CD8-positive, alpha-beta memory T cell (primary cell): ENCODE measurements around the gene IDH3A. TPM values are rescaled to one million over a fixed set of nuclear protein-coding genes. Genes with fewer than 3 reads are reported as not detected.

Source experiments
- CTCF ChIA-PET: fragments of 350-600 bp; sonication (Branson Sonifier 250); formaldehyde crosslinking; loops from one replicate; lab custom pipeline; 2021; ENCODE audit warnings: antibody characterized with exemption; lab: Charles Lee
- POLR2A ChIA-PET: fragments of 350-600 bp; sonication (Branson Sonifier 250); formaldehyde crosslinking; loops from one replicate; lab custom pipeline; 2021; ENCODE audit warnings: antibody characterized with exemption; lab: Charles Lee
- DNase-seq, 5 donors: peaks; one replicate each; pipeline versions ENCODE4 v3.0.0 to v3.0.0-alpha.2; 2020 to 2022; ENCODE audit warnings: mixed read lengths in 1 of 5
- H3K27ac ChIP-seq: one replicate; pipeline ENCODE4 v1.7.0; 2013; ENCODE audit warnings: low read depth, mild to moderate bottlenecking, low read length, moderate library complexity
- H3K27me3 ChIP-seq: 2 replicates; pipeline ENCODE4 v1.7.0; 2013; ENCODE audit warnings: low read length, mild to moderate bottlenecking; ENCODE audit not compliant: insufficient read depth, poor library complexity, severe bottlenecking
- H3K36me3 ChIP-seq: 2 replicates; pipeline ENCODE4 v1.7.0; 2013; ENCODE audit warnings: mild to moderate bottlenecking, low read length, moderate library complexity; ENCODE audit not compliant: insufficient read depth
- H3K4me1 ChIP-seq: 2 replicates; pipeline ENCODE4 v1.7.0; 2013; ENCODE audit warnings: mild to moderate bottlenecking, low read length, moderate library complexity; ENCODE audit not compliant: insufficient read depth
- H3K4me3 ChIP-seq: 2 replicates; pipeline ENCODE4 v1.7.0; 2013; ENCODE audit warnings: mild to moderate bottlenecking, low read length
- H3K9me3 ChIP-seq: 2 replicates; pipeline ENCODE4 v1.7.0; 2013; ENCODE audit warnings: mild to moderate bottlenecking, low read length
- H3K27ac Mint-ChIP-seq, 8 donors: one replicate each; pipeline ENCODE4 v1.8.0; 2020 to 2021; ENCODE audit warnings: mixed read lengths in 8 of 8, mild to moderate bottlenecking in 6 of 8, inconsistent platforms in 3 of 8, moderate library complexity in 3 of 8
- H3K27me3 Mint-ChIP-seq, 2 donors: one replicate each; pipeline ENCODE4 v1.8.0; 2020 to 2021; ENCODE audit warnings: mixed read lengths in 2 of 2, mild to moderate bottlenecking in 1 of 2, moderate library complexity in 1 of 2
- H3K36me3 Mint-ChIP-seq, 3 donors: one replicate each; pipeline ENCODE4 v1.8.0; 2020 to 2021; ENCODE audit warnings: mixed read lengths in 3 of 3, inconsistent platforms in 1 of 3, mild to moderate bottlenecking in 1 of 3
- H3K4me1 Mint-ChIP-seq, 3 donors: one replicate each; pipeline ENCODE4 v1.8.0; 2020 to 2021; ENCODE audit warnings: mixed read lengths in 3 of 3, inconsistent platforms in 1 of 3, mild to moderate bottlenecking in 1 of 3
- H3K4me3 Mint-ChIP-seq, 7 donors: one replicate each; pipeline ENCODE4 v1.8.0; 2020 to 2021; ENCODE audit warnings: mixed read lengths in 7 of 7, mild to moderate bottlenecking in 6 of 7, moderate library complexity in 4 of 7, inconsistent platforms in 2 of 7
- H3K9me3 Mint-ChIP-seq, 5 donors: one replicate each; pipeline ENCODE4 v1.8.0; 2020 to 2022; ENCODE audit warnings: mixed read lengths in 5 of 5, mild to moderate bottlenecking in 3 of 5, moderate library complexity in 2 of 5, inconsistent platforms in 1 of 5
- polyA plus RNA-seq: library from polyadenylated mRNA; unstranded; fragments of 300-500 nt; fragmentation: Illumina TruSeq; gene quantifications from one replicate; pipeline ENCODE4 v1.2.3, GENCODE V29; 2021
- total RNA-seq, 2 experiments: library from RNA; stranded (reverse); gene quantifications; one replicate each; pipeline ENCODE4 v1.2.3, GENCODE V29; 2021

The IDH3A gene
- total and polyA plus RNA-seq, 3 experiments from 2014 or later: 44.3 to 151 (median 134) TPM

GRCh38 chr15:78197632-78198031 lies 48.5 kb downstream of the IDH3A start:
- H3K36me3 Mint-ChIP-seq: no peaks in the 10 kb centered on the region
- CTCF ChIA-PET: interaction anchor here (3.7 to 5.9 kb wide), 2 partner anchors 42 to 86 kb away, joined by 25 to 101 read pairs; no protein-coding TSS in a partner anchor
- no peaks in the 10 kb centered on the region for H3K36me3 ChIP-seq
- no peak overlapping the region for H3K4me3 Mint-ChIP-seq
- H3K9me3 Mint-ChIP-seq: no peaks in the 10 kb centered on the region
- no peaks in the 10 kb centered on the region for H3K4me1 ChIP-seq
- no peaks in the 10 kb centered on the region for H3K27me3 ChIP-seq
- no peaks in the 10 kb centered on the region for H3K27me3 Mint-ChIP-seq
- no peak overlapping the region for H3K27ac ChIP-seq
- no peak overlapping the region for H3K4me3 ChIP-seq
- POLR2A ChIA-PET: no interaction called here
- H3K4me1 Mint-ChIP-seq: no peaks in the 10 kb centered on the region
- H3K9me3 ChIP-seq: no peaks in the 10 kb centered on the region
- no peak for DNase-seq
- H3K27ac Mint-ChIP-seq: no peak overlapping the region

- no peaks in the 10 kb centered on the region for H3K27me3 ChIP-seq
- Mint-ChIP-seq H3K4me1 (no peaks in the 10 kb centered on the region), H3K9me3 (no peaks in the 10 kb centered on the region), H3K36me3 (no peaks in the 10 kb centered on the region), H3K4me3 (no peak overlapping the region), H3K27me3 (no peaks in the 10 kb centered on the region), H3K27ac (peak overlapping the region in 2 of 8 donors; percentile 17 to 26)
- no peaks in the 10 kb centered on the region for H3K4me1 ChIP-seq
- no peak for DNase-seq
- CTCF ChIA-PET: interaction anchor here (1.3 kb wide), 1 partner anchor 90 kb away, joined by 3 read pairs; no protein-coding TSS in a partner anchor
- H3K9me3 ChIP-seq: no peaks in the 10 kb centered on the region
- H3K27ac ChIP-seq: no peak overlapping the region
- no peaks in the 10 kb centered on the region for H3K36me3 ChIP-seq
- POLR2A ChIA-PET: no interaction called here
- H3K4me3 ChIP-seq: no peak overlapping the region
Measured at GRCh38 chr15:78200276-78200930, 51.2 kb downstream of the IDH3A start.

- Mint-ChIP-seq H3K36me3 (no peaks in the 10 kb centered on the region), H3K27me3 (no peaks in the 10 kb centered on the region), H3K4me1 (no peaks in the 10 kb centered on the region), H3K9me3 (no peaks in the 10 kb centered on the region), H3K27ac (peak overlapping the region in 1 of 8 donors; percentile 32), H3K4me3 (no peak overlapping the region)
- H3K27me3 ChIP-seq: no peaks in the 10 kb centered on the region
- H3K36me3 ChIP-seq: no peaks in the 10 kb centered on the region
- H3K4me1 ChIP-seq: no peaks in the 10 kb centered on the region
- DNase-seq: no peak
- no peak overlapping the region for H3K4me3 ChIP-seq
- H3K9me3 ChIP-seq: no peaks in the 10 kb centered on the region
- ChIA-PET CTCF (interaction anchor here (1.6 kb wide), 1 partner anchor 93 kb away, joined by 4 read pairs; no protein-coding TSS in a partner anchor), POLR2A (no interaction called here)
- H3K27ac ChIP-seq: no peak overlapping the region
Measured at GRCh38 chr15:78201281-78202190, 52.4 kb downstream of the IDH3A start.

- Mint-ChIP-seq H3K9me3 (no peaks in the 10 kb centered on the region), H3K27me3 (no peaks in the 10 kb centered on the region), H3K27ac (no peak overlapping the region), H3K4me1 (no peaks in the 10 kb centered on the region), H3K4me3 (no peak overlapping the region), H3K36me3 (no peaks in the 10 kb centered on the region)
- DNase-seq: no peak
- CTCF ChIA-PET: interaction anchor here (1.5 to 3.3 kb wide), 3 partner anchors 8 to 95 kb away, joined by 4 to 20 read pairs (median 4); no protein-coding TSS in a partner anchor
- POLR2A ChIA-PET: no interaction called here
- no peaks in the 10 kb centered on the region for H3K4me1 ChIP-seq
- no peak overlapping the region for H3K27ac ChIP-seq
- H3K4me3 ChIP-seq: no peak overlapping the region
- H3K9me3 ChIP-seq: no peaks in the 10 kb centered on the region
- H3K36me3 ChIP-seq: no peaks in the 10 kb centered on the region
- H3K27me3 ChIP-seq: no peaks in the 10 kb centered on the region
Measured at GRCh38 chr15:78203346-78204225, 54.4 kb downstream of the IDH3A start.

GRCh38 chr15:78204351-78205309 lies 55.5 kb downstream of the IDH3A start:
- H3K36me3 Mint-ChIP-seq: no peaks in the 10 kb centered on the region
- H3K27ac Mint-ChIP-seq: no peak overlapping the region
- no peak overlapping the region for H3K4me3 ChIP-seq
- H3K27me3 Mint-ChIP-seq: peaks cover 0 to 2% of the 10 kb centered on the region in 2 donors
- CTCF ChIA-PET: interaction anchor here (1.3 to 3.3 kb wide), 3 partner anchors 9 to 97 kb away, joined by 3 to 20 read pairs (median 4); no protein-coding TSS in a partner anchor
- no peaks in the 10 kb centered on the region for H3K9me3 ChIP-seq
- no peaks in the 10 kb centered on the region for H3K4me1 Mint-ChIP-seq
- H3K27ac ChIP-seq: no peak overlapping the region
- POLR2A ChIA-PET: no interaction called here
- no peak for DNase-seq
- no peaks in the 10 kb centered on the region for H3K27me3 ChIP-seq
- no peaks in the 10 kb centered on the region for H3K9me3 Mint-ChIP-seq
- no peaks in the 10 kb centered on the region for H3K36me3 ChIP-seq
- no peak overlapping the region for H3K4me3 Mint-ChIP-seq
- no peaks in the 10 kb centered on the region for H3K4me1 ChIP-seq

- POLR2A ChIA-PET: no interaction called here
- Histone ChIP-seq H3K27ac (no peak overlapping the region), H3K36me3 (no peaks in the 10 kb centered on the region), H3K9me3 (no peaks in the 10 kb centered on the region), H3K27me3 (no peaks in the 10 kb centered on the region), H3K4me3 (no peak overlapping the region), H3K4me1 (no peaks in the 10 kb centered on the region)
- no peaks in the 10 kb centered on the region for H3K36me3 Mint-ChIP-seq
- peaks cover 0 to 2% of the 10 kb centered on the region in 2 donors for H3K27me3 Mint-ChIP-seq
- CTCF ChIA-PET: interaction anchor here (1.3 to 3.3 kb wide), 2 partner anchors 9 to 97 kb away, joined by 3 to 20 read pairs; no protein-coding TSS in a partner anchor
- no peak overlapping the region for H3K4me3 Mint-ChIP-seq
- no peaks in the 10 kb centered on the region for H3K4me1 Mint-ChIP-seq
- no peak for DNase-seq
- no peaks in the 10 kb centered on the region for H3K9me3 Mint-ChIP-seq
- no peak overlapping the region for H3K27ac Mint-ChIP-seq
Measured at GRCh38 chr15:78205337-78205736, 56.2 kb downstream of the IDH3A start.

GRCh38 chr15:78205856-78206255 lies 56.7 kb downstream of the IDH3A start:
- Mint-ChIP-seq H3K4me1 (no peaks in the 10 kb centered on the region), H3K27me3 (peaks cover 0 to 2% of the 10 kb centered on the region in 2 donors), H3K9me3 (no peaks in the 10 kb centered on the region), H3K36me3 (no peaks in the 10 kb centered on the region), H3K27ac (no peak overlapping the region), H3K4me3 (no peak overlapping the region)
- H3K27ac ChIP-seq: no peak overlapping the region
- ChIA-PET CTCF (interaction anchor here (1.3 to 3.3 kb wide), 2 partner anchors 10 to 98 kb away, joined by 3 to 20 read pairs; no protein-coding TSS in a partner anchor), POLR2A (no interaction called here)
- no peaks in the 10 kb centered on the region for H3K27me3 ChIP-seq
- DNase-seq: no peak
- H3K4me1 ChIP-seq: no peaks in the 10 kb centered on the region
- H3K36me3 ChIP-seq: no peaks in the 10 kb centered on the region
- H3K9me3 ChIP-seq: no peaks in the 10 kb centered on the region
- H3K4me3 ChIP-seq: no peak overlapping the region
